HG03064 (cell line): Measurements from ENCODE around the gene WNT7B.

Experiments used
- ATAC-seq: cut with Tn5 transposase; IDR thresholded peaks from one replicate; pipeline ENCODE4 v1.9.1; 2021; ENCODE audit warnings: low read depth; ENCODE audit not compliant: unreplicated experiment

The WNT7B gene

GRCh38 chr22:45891996-45892621 is 84.9 kb downstream of the WNT7B start:
- no peak for ATAC-seq

GRCh38 chr22:45891471-45891995 is 85.4 kb downstream of the WNT7B start:
- ATAC-seq = no peak

- ATAC-seq = no peak
Measured at GRCh38 chr22:45891021-45891421, 85.9 kb downstream of the WNT7B start.

GRCh38 chr22:45890351-45890635 is 86.7 kb downstream of the WNT7B start:
- no peak for ATAC-seq

GRCh38 chr22:45889539-45890350 is 87.2 kb downstream of the WNT7B start:
- ATAC-seq = no peak

- ATAC-seq = no peak
Measured at GRCh38 chr22:45889093-45889538, 87.8 kb downstream of the WNT7B start.

GRCh38 chr22:45888221-45889092 is 88.5 kb downstream of the WNT7B start:
- ATAC-seq = no peak

- no peak for ATAC-seq
Measured at GRCh38 chr22:45887202-45888131, 89.5 kb downstream of the WNT7B start.

- no peak for ATAC-seq
Measured at GRCh38 chr22:45886540-45886939, 90.4 kb downstream of the WNT7B start.

- no peak for ATAC-seq
Measured at GRCh38 chr22:45885941-45886395, 91.0 kb downstream of the WNT7B start.

GRCh38 chr22:45885171-45885840 is 91.7 kb downstream of the WNT7B start:
- no peak for ATAC-seq

GRCh38 chr22:45884201-45885062 is 92.5 kb downstream of the WNT7B start:
- no peak for ATAC-seq

GRCh38 chr22:45883811-45884170 is 93.2 kb downstream of the WNT7B start:
- no peak for ATAC-seq

GRCh38 chr22:45882881-45883810 is 93.8 kb downstream of the WNT7B start:
- ATAC-seq = no peak

- no peak for ATAC-seq
Measured at GRCh38 chr22:45881524-45881875, 95.5 kb downstream of the WNT7B start.

GRCh38 chr22:45880716-45881523 is 96.0 kb downstream of the WNT7B start:
- no peak for ATAC-seq
